Smooth muscle cell (in vitro differentiated cells): ENCODE data around the gene PTGES. TPM values are rescaled to one million over a fixed set of nuclear protein-coding genes. Genes with fewer than 3 reads are reported as not detected.

Experiments used
- DNase-seq: peaks from one replicate; lab custom pipeline; 2025; ENCODE audit not compliant: unreplicated experiment; lab: John Stamatoyannopoulos, UW
- H2AFZ ChIP-seq: fragments of 200-600 bp; sonication (generic); 2 replicates; pipeline ENCODE4 v1.6.0; 2016; ENCODE audit warnings: antibody characterized with exemption, low read depth, mild to moderate bottlenecking
- H3F3A ChIP-seq: fragments of 200-600 bp; sonication (generic); 2 replicates; pipeline ENCODE4 v1.6.0; 2017; ENCODE audit warnings: antibody characterized with exemption, low read depth
- H3K27ac ChIP-seq: fragments of 200-600 bp; sonication (generic); 2 replicates; pipeline ENCODE4 v1.5.1; 2016; ENCODE audit warnings: low read depth, mild to moderate bottlenecking
- H3K27me3 ChIP-seq: fragments of 200-600 bp; sonication (generic); 2 replicates; pipeline ENCODE4 v1.6.1; 2016; ENCODE audit warnings: low read depth, mild to moderate bottlenecking
- H3K36me3 ChIP-seq: fragments of 200-600 bp; sonication (generic); 2 replicates; pipeline ENCODE4 v1.5.1; 2016; ENCODE audit warnings: low read depth
- H3K4me1 ChIP-seq: fragments of 200-600 bp; sonication (generic); 2 replicates; pipeline ENCODE4 v1.5.1; 2016; ENCODE audit warnings: low read depth
- H3K4me2 ChIP-seq: fragments of 200-600 bp; sonication (generic); 2 replicates; pipeline ENCODE4 v1.6.0; 2016; ENCODE audit warnings: mild to moderate bottlenecking
- H3K4me3 ChIP-seq: fragments of 200-600 bp; sonication (generic); 2 replicates; pipeline ENCODE4 v1.5.1; 2016; ENCODE audit warnings: mild to moderate bottlenecking
- H3K79me2 ChIP-seq: fragments of 200-600 bp; sonication (generic); 2 replicates; pipeline ENCODE4 v1.6.0; 2016; ENCODE audit warnings: low read depth, mild to moderate bottlenecking
- H3K9ac ChIP-seq: fragments of 200-600 bp; sonication (generic); 2 replicates; pipeline ENCODE4 v1.6.0; 2016; ENCODE audit warnings: low read depth
- H3K9me3 ChIP-seq: fragments of 200-600 bp; sonication (generic); replicated peaks from 2 replicates; pipeline ENCODE4 v1.5.1; 2016; ENCODE audit warnings: low read depth
- H4K20me1 ChIP-seq: fragments of 200-600 bp; sonication (generic); 2 replicates; pipeline ENCODE4 v1.6.0; 2016; ENCODE audit warnings: low read depth
- CTCF ChIP-seq: fragments of 200-600 bp; sonication (generic); IDR thresholded peaks from 2 replicates; pipeline ENCODE4 v1.5.1; 2017; ENCODE audit warnings: borderline replicate concordance, mild to moderate bottlenecking, antibody characterized with exemption; ENCODE audit not compliant: insufficient read depth, poor library complexity, severe bottlenecking
- WGBS: methylation state at CpG from one replicate; pipeline ENCODE4 v1.1.7; 2016; ENCODE audit warnings: low lambda C conversion rate; 5-methylcytosine and 5-hydroxymethylcytosine counted together
- polyA plus RNA-seq: library from polyadenylated mRNA; unstranded; fragments of >200 nt; fragmentation: Nextera tagmentation; extraction: Ambion mirVana; gene quantifications from 2 replicates; pipeline ENCODE4 v1.2.1, GENCODE V29; 2016
- total RNA-seq: library from RNA; depleted of rRNA; stranded (reverse); fragments of >200 nt; gene quantifications from 2 replicates; pipeline ENCODE4 v1.2.3, GENCODE V29; 2014

The PTGES gene
- total and polyA plus RNA-seq, 2 experiments from 2014 or later: 49.5 to 69.6 TPM

DNA sequence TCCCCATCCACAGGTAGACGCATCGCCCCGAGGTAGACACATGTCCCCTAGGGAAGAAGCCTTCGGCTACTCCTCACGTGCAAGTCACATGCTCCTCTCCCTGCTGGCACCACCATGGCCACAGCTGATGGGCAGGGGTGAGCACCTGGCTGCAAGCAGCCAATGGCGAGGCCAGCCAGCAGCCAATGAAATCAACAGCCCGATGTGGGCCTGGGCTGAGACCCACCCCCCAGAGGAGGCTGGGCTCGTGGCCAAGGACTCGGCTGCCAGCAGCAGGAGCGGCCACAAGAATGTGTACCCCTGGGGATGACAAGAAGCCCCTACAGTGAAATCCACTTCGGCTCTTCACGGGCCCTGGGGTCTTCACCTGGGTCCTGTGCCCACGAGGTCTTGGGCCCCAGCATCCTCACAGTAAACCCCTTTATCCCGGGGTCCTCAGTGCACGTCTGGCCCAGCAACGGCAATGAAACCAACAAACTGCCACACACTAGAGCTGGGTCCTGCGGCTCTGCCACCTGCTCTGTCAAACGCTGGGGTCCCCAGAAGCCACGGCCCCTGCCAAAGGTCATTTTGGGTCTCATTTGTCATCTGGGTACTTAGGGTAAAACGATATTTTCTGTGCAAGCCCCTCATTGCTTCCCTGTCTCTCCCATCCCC lies 22.1 kb upstream of the PTGES start:
- no peaks in the 10 kb centered on the region for H3K9me3 ChIP-seq

GRCh38 chr9:129773262-129774048 lies 20.6 kb upstream of the PTGES start:
- no peak for TF ChIP-seq CTCF
- Histone ChIP-seq H3K27me3 (no peaks in the 10 kb centered on the region), H3K9ac (no peak overlapping the region), H3F3A (peaks cover 11% of the 10 kb centered on the region), H3K9me3 (no peaks in the 10 kb centered on the region), H3K4me2 (no peak overlapping the region), H3K4me3 (no peak overlapping the region), H3K27ac (no peak overlapping the region), H2AFZ (no peak overlapping the region), H4K20me1 (no peaks in the 10 kb centered on the region), H3K36me3 (no peaks in the 10 kb centered on the region), H3K79me2 (no peaks in the 10 kb centered on the region), H3K4me1 (peaks cover 4% of the 10 kb centered on the region)
- WGBS: 70% methylated on average over 10 of the region's 10 CpGs
- DNase-seq: no peak

More for the DNA sequence above, 22.1 kb upstream of the PTGES start:
- DNase-seq: no peak
- 94% methylated on average over 20 of the region's 20 CpGs for WGBS
- no peaks in the 10 kb centered on the region for H3K27me3 ChIP-seq
- H3F3A ChIP-seq: peaks cover 11% of the 10 kb centered on the region
- H2AFZ ChIP-seq: no peak overlapping the region
- H3K4me1 ChIP-seq: peaks cover 4% of the 10 kb centered on the region
- no peak overlapping the region for H3K9ac ChIP-seq
- no peaks in the 10 kb centered on the region for H4K20me1 ChIP-seq
- H3K4me3 ChIP-seq: no peak overlapping the region
- H3K4me2 ChIP-seq: no peak overlapping the region
- TF ChIP-seq CTCF: no peak
- no peaks in the 10 kb centered on the region for H3K36me3 ChIP-seq
- H3K79me2 ChIP-seq: no peaks in the 10 kb centered on the region
- H3K27ac ChIP-seq: no peak overlapping the region

GRCh38 chr9:129770741-129771140 lies 17.9 kb upstream of the PTGES start:
- Histone ChIP-seq H3K27ac (no peak overlapping the region), H3K27me3 (no peaks in the 10 kb centered on the region), H3K9ac (no peak overlapping the region), H4K20me1 (no peaks in the 10 kb centered on the region), H3K79me2 (no peaks in the 10 kb centered on the region), H3K9me3 (no peaks in the 10 kb centered on the region), H3F3A (no peaks in the 10 kb centered on the region), H3K4me1 (no peaks in the 10 kb centered on the region), H3K36me3 (no peaks in the 10 kb centered on the region), H3K4me3 (no peak overlapping the region), H3K4me2 (no peak overlapping the region), H2AFZ (no peak overlapping the region)
- no peak for DNase-seq
- no peak for TF ChIP-seq CTCF
- 97% methylated on average over 5 of the region's 5 CpGs for WGBS
